Naive B cell (primary cell): Measurements from ENCODE around the gene FBP1. TPM values are rescaled to one million over a fixed set of nuclear protein-coding genes. Genes with fewer than 3 reads are reported as not detected.

Source experiments
- ATAC-seq, 2 donors: fragments of 150-1000 bp; cut with Tn5 transposase; 2 replicates each; pipeline ENCODE4 v1.10.0; 2021; ENCODE audit warnings: low read depth in 2 of 2, mild to moderate bottlenecking in 2 of 2, moderate library complexity in 2 of 2
- DNase-seq: peaks from one replicate; pipeline ENCODE4 v3.0.0; 2022
- H3K27ac Mint-ChIP-seq, 6 donors: one replicate each; pipeline ENCODE4 v1.8.0; 2020 to 2022; ENCODE audit warnings: mild to moderate bottlenecking in 6 of 6, mixed read lengths in 6 of 6, moderate library complexity in 5 of 6, inconsistent platforms in 2 of 6
- H3K27me3 Mint-ChIP-seq, 3 donors: one replicate each; pipeline ENCODE4 v1.8.0; 2021 to 2022; ENCODE audit warnings: mixed read lengths in 3 of 3, mild to moderate bottlenecking in 1 of 3
- H3K36me3 Mint-ChIP-seq, 2 donors: one replicate each; pipeline ENCODE4 v1.8.0; 2020 to 2022; ENCODE audit warnings: mixed read lengths in 2 of 2, inconsistent platforms in 1 of 2, mild to moderate bottlenecking in 1 of 2
- H3K4me1 Mint-ChIP-seq, 3 donors: one replicate each; pipeline ENCODE4 v1.8.0; 2020 to 2022; ENCODE audit warnings: mixed read lengths in 3 of 3, inconsistent platforms in 1 of 3, mild to moderate bottlenecking in 1 of 3, moderate library complexity in 1 of 3
- H3K4me3 Mint-ChIP-seq, 8 donors: one replicate each; pipeline ENCODE4 v1.8.0; 2020 to 2022; ENCODE audit warnings: mild to moderate bottlenecking in 8 of 8, mixed read lengths in 8 of 8, moderate library complexity in 8 of 8, inconsistent platforms in 2 of 8
- H3K9me3 Mint-ChIP-seq, 7 donors: one replicate each; pipeline ENCODE4 v1.8.0; 2020 to 2022; ENCODE audit warnings: mixed read lengths in 7 of 7, mild to moderate bottlenecking in 5 of 7, inconsistent platforms in 2 of 7, moderate library complexity in 1 of 7
- polyA plus RNA-seq, 6 donors: library from polyadenylated mRNA; unstranded; fragments of 300-500 nt; fragmentation: Illumina TruSeq; gene quantifications; one replicate each; pipeline ENCODE4 v1.2.3, GENCODE V29; 2021; ENCODE audit warnings: low read depth in 6 of 6

The FBP1 gene
- 1 to 10 TPM; 4.2 to 6.5 (median 5.2) TPM for polyA plus RNA-seq

GRCh38 chr9:94639061-94639998 is at the start of gene FBP1:
TSS of gene FBP1 (minus strand) at chr9:94639518. CDS start at chr9:94639310, 208 bp downstream.
- peaks cover 0 to 7% (median 0%) of the 10 kb centered on the region in 3 donors for H3K27me3 Mint-ChIP-seq
- peaks cover 0 to 8% of the 10 kb centered on the region in 2 donors for H3K36me3 Mint-ChIP-seq
- ATAC-seq (peak; percentile 88), DNase-seq (peak; percentile 87)
- H3K9me3 Mint-ChIP-seq: no peaks in the 10 kb centered on the region
- H3K4me3 Mint-ChIP-seq: peak within 1 kb of the TSS; percentile 92 to 97 (median 96)
- H3K4me1 Mint-ChIP-seq: peaks cover 12 to 20% (median 13%) of the 10 kb centered on the region in 3 donors
- H3K27ac Mint-ChIP-seq: peak within 1 kb of the TSS; percentile 96 to 99 (median 98)

GRCh38 chr9:94687451-94687850 is 48.1 kb upstream of the FBP1 start:
- no peaks in the 10 kb centered on the region for H3K36me3 Mint-ChIP-seq
- no peak for ATAC-seq
- H3K27ac Mint-ChIP-seq: peak overlapping the region in 3 of 6 donors; percentile 42 to 59 (median 53)
- H3K27me3 Mint-ChIP-seq: peaks cover 4 to 46% (median 24%) of the 10 kb centered on the region in 3 donors
- DNase-seq: no peak
- H3K4me3 Mint-ChIP-seq: no peak overlapping the region
- H3K9me3 Mint-ChIP-seq: no peaks in the 10 kb centered on the region
- no peaks in the 10 kb centered on the region for H3K4me1 Mint-ChIP-seq

GRCh38 chr9:94685359-94685758 is 46.0 kb upstream of the FBP1 start:
- no peak for ATAC-seq
- Mint-ChIP-seq H3K27me3 (peaks cover 5 to 32% (median 15%) of the 10 kb centered on the region in 3 donors), H3K27ac (no peak overlapping the region), H3K4me1 (no peaks in the 10 kb centered on the region), H3K9me3 (no peaks in the 10 kb centered on the region), H3K4me3 (no peak overlapping the region), H3K36me3 (no peaks in the 10 kb centered on the region)
- no peak for DNase-seq

- Mint-ChIP-seq H3K36me3 (no peaks in the 10 kb centered on the region), H3K4me3 (no peak overlapping the region), H3K4me1 (no peaks in the 10 kb centered on the region), H3K27ac (peak overlapping the region in 3 of 6 donors; percentile 56 to 60 (median 59)), H3K9me3 (peaks cover 0 to 2% (median 0%) of the 10 kb centered on the region in 7 donors), H3K27me3 (peaks cover 10 to 20% (median 18%) of the 10 kb centered on the region in 3 donors)
- peak; percentile 53 for DNase-seq
- ATAC-seq: peak; percentile 89 to 91
Observed at GRCh38 chr9:94681508-94681907, 42.2 kb upstream of the FBP1 start.

GRCh38 chr9:94680621-94681020 is 41.3 kb upstream of the FBP1 start:
- H3K9me3 Mint-ChIP-seq: peaks cover 0 to 3% (median 0%) of the 10 kb centered on the region in 7 donors
- DNase-seq (no peak), ATAC-seq (no peak)
- peaks cover 10 to 13% (median 11%) of the 10 kb centered on the region in 3 donors for H3K27me3 Mint-ChIP-seq
- H3K36me3 Mint-ChIP-seq: no peaks in the 10 kb centered on the region
- no peak overlapping the region for H3K4me3 Mint-ChIP-seq
- H3K4me1 Mint-ChIP-seq: no peaks in the 10 kb centered on the region
- H3K27ac Mint-ChIP-seq: peak overlapping the region in 1 of 6 donors; percentile 32

GRCh38 chr9:94680020-94680419 is 40.7 kb upstream of the FBP1 start:
- H3K4me1 Mint-ChIP-seq: no peaks in the 10 kb centered on the region
- peaks cover 0 to 3% (median 0%) of the 10 kb centered on the region in 7 donors for H3K9me3 Mint-ChIP-seq
- DNase-seq (no peak), ATAC-seq (no peak)
- no peaks in the 10 kb centered on the region for H3K36me3 Mint-ChIP-seq
- H3K4me3 Mint-ChIP-seq: no peak overlapping the region
- H3K27me3 Mint-ChIP-seq: peaks cover 10 to 13% (median 11%) of the 10 kb centered on the region in 3 donors
- H3K27ac Mint-ChIP-seq: no peak overlapping the region

- ATAC-seq (no peak), DNase-seq (no peak)
- peaks cover 10 to 13% (median 11%) of the 10 kb centered on the region in 3 donors for H3K27me3 Mint-ChIP-seq
- H3K36me3 Mint-ChIP-seq: no peaks in the 10 kb centered on the region
- peaks cover 0 to 3% (median 0%) of the 10 kb centered on the region in 7 donors for H3K9me3 Mint-ChIP-seq
- H3K27ac Mint-ChIP-seq: no peak overlapping the region
- no peak overlapping the region for H3K4me3 Mint-ChIP-seq
- H3K4me1 Mint-ChIP-seq: no peaks in the 10 kb centered on the region
Observed at GRCh38 chr9:94679587-94679986, 40.3 kb upstream of the FBP1 start.

GRCh38 chr9:94677929-94678328 is 38.6 kb upstream of the FBP1 start:
- Mint-ChIP-seq H3K9me3 (peaks cover 0 to 3% (median 0%) of the 10 kb centered on the region in 7 donors), H3K27ac (no peak overlapping the region), H3K36me3 (no peaks in the 10 kb centered on the region), H3K27me3 (peaks cover 10 to 13% (median 11%) of the 10 kb centered on the region in 3 donors), H3K4me1 (no peaks in the 10 kb centered on the region), H3K4me3 (no peak overlapping the region)
- ATAC-seq (no peak), DNase-seq (no peak)

- DNase-seq (no peak), ATAC-seq (no peak)
- peaks cover 10 to 13% (median 11%) of the 10 kb centered on the region in 3 donors for H3K27me3 Mint-ChIP-seq
- no peak overlapping the region for H3K4me3 Mint-ChIP-seq
- peak overlapping the region in 1 of 6 donors; percentile 30 for H3K27ac Mint-ChIP-seq
- H3K9me3 Mint-ChIP-seq: peaks cover 0 to 3% (median 0%) of the 10 kb centered on the region in 7 donors
- H3K36me3 Mint-ChIP-seq: no peaks in the 10 kb centered on the region
- no peaks in the 10 kb centered on the region for H3K4me1 Mint-ChIP-seq
Observed at GRCh38 chr9:94676446-94677131, 37.3 kb upstream of the FBP1 start.

- peaks cover 5 to 13% (median 11%) of the 10 kb centered on the region in 3 donors for H3K27me3 Mint-ChIP-seq
- H3K4me3 Mint-ChIP-seq: no peak overlapping the region
- H3K9me3 Mint-ChIP-seq: peaks cover 0 to 3% (median 0%) of the 10 kb centered on the region in 7 donors
- DNase-seq (no peak), ATAC-seq (no peak)
- H3K36me3 Mint-ChIP-seq: no peaks in the 10 kb centered on the region
- H3K4me1 Mint-ChIP-seq: no peaks in the 10 kb centered on the region
- H3K27ac Mint-ChIP-seq: peak overlapping the region in 1 of 6 donors; percentile 70
Observed at GRCh38 chr9:94675008-94675881, 35.9 kb upstream of the FBP1 start.

GRCh38 chr9:94672811-94673487 is 33.6 kb upstream of the FBP1 start:
- peaks cover 0 to under 1% (median 0%) of the 10 kb centered on the region in 3 donors for H3K27me3 Mint-ChIP-seq
- H3K4me3 Mint-ChIP-seq: no peak overlapping the region
- H3K9me3 Mint-ChIP-seq: peaks cover 0 to 3% (median 0%) of the 10 kb centered on the region in 7 donors
- no peak overlapping the region for H3K27ac Mint-ChIP-seq
- H3K4me1 Mint-ChIP-seq: peaks cover 0 to 7% (median 6%) of the 10 kb centered on the region in 3 donors
- ATAC-seq (no peak), DNase-seq (no peak)
- H3K36me3 Mint-ChIP-seq: no peaks in the 10 kb centered on the region
